HT1080 (cell line): ENCODE measurements around the gene STK24. TPM values are rescaled to one million over a fixed set of nuclear protein-coding genes. Genes with fewer than 3 reads are reported as not detected.

Experiments used
- DNase-seq: peaks from one replicate; pipeline ENCODE4 v3.0.0-alpha.2; 2015; ENCODE audit warnings: low read depth
- total RNA-seq: library from RNA; depleted of rRNA; stranded (reverse); fragments of >200 nt; shearing (Covaris generic); gene quantifications from 2 replicates; pipeline ENCODE4 v1.2.3, GENCODE V29; 2014

Gene STK24
- total RNA-seq, 1 experiment from 2014 or later, result 81.7 TPM

DNA sequence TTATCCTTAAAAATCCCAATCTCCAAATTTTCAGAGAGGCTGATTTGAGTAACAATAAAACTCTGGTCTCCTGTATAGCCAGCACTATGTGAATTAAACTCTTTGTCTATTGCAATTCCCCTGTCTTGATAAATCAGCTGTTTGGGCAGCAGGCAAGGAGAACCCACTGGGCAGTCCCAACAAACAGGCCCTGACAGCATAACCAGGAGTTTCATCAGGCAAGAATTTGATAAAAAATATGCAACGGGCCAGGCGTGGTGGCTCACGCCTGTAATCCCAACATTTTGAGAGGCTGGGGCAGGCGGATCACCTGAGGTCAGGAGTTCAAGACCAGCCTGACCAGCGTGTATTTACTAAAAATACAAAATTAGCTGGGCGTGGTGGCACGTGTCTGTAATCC lies 42.1 kb downstream of the STK24 start:
- no peak for DNase-seq

DNA sequence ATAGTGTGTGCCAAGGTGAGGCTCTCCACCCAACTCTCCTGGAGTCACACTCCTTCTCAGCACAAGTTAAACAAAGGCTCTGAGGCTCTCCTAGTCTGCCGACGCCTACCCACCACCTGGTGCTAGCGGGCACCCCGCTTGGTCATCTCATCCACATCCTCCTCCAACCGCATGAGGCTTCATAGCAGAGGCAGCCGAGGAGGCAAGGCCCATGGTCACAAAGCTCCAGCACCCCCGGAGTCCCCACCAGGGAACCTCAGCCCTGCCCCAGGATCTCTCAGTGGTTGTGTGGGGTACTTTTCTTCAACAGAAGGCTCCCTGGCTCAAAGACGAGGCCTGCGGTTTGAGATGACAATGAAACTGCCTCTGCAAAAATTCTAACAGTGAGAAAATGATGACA lies 43.0 kb downstream of the STK24 start:
- DNase-seq, result no peak

DNA sequence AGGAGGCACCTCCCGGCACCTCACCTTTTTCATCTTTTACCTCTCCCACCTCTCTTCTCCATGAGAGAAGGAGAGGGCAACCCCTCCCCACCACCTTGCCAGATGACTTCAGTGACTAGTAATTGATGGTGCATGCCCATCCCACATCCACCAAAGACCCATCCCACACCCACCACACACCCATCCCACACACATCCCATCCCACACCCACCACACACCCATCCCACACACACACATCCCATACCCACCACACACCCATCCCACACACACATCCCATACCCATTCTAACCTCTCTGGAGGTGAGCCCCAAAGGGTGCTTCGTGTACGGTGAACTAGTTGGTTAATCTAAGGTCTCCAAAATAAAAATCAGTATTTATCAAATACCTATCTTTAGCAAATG lies 44.7 kb downstream of the STK24 start:
- DNase-seq, result no peak

DNA sequence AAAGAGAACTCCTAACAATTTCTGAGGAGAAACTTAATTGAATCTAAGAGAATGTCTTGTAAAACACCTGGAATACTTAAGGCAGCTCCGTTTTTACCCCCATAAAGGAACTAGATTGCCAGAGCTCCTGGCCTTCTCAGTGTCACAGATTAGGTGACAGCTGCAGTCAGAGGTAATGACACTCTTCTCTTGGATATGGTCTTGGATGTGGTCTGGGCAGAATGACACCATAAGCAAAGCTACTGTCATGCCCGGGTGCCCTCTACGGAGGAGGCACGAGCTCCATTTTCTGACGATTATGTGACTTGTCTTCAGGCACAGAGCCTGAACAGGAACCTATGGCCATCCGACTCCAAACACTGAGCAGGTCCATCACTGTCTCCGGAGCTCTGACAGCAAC lies 46.7 kb downstream of the STK24 start:
- DNase-seq, result no peak

DNA sequence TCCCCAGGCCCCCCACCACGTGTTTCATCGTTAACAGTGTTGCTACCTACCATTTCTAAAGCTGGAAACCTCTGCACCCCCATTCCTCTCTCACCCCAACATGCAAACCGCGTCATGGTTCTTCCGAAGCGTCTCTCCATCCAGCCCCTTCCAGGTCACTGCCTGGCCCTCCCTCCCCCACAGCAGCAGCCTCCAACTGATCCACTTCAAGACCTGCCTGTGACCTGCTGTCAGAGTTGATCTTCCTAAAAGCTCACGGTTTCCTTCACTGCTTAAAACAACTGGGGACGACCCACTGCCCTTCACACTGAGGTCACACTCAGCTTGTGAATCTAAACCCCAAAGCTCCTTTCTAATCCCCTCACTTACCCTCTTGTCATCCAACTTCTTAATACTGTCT lies 47.7 kb downstream of the STK24 start:
- DNase-seq, result no peak

DNA sequence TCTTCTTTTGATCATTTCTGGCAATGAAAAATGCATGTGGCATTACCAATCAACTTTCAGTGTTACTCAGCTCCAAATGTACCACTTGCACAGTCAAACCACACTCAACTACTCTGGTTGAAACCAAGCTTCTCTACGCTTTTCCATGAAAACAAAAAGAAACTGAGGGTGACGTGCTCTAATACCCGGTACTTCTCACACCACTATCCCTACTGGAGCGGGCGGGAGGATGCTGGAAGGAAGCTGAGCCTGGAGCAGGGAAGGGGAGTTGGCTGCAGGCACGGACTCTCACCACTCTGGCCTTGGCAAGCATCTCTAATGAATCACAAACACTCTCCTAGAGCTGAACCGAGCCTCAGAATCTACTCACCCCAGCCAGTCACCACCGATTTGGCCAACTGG lies 48.2 kb downstream of the STK24 start:
- no peak for DNase-seq

DNA sequence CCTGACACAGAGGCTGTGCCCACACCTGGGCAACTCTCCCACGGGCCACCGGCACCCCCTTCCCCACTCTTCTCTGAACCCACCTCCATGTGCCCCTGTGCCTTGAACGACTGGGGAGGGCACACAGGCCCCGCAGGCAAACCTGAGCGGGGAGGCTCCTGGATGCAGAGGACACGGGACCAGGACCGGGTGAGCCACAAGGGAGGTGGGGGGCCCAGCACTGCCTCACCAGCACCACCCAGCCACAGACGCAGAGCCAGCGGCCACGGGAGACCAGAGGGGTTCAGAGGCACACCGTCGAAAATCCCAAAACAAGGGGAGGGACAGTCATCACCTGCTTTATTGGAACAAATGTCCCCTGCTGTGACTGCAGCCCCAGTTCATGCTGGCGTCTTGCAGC lies 49.4 kb downstream of the STK24 start:
- no peak for DNase-seq

DNA sequence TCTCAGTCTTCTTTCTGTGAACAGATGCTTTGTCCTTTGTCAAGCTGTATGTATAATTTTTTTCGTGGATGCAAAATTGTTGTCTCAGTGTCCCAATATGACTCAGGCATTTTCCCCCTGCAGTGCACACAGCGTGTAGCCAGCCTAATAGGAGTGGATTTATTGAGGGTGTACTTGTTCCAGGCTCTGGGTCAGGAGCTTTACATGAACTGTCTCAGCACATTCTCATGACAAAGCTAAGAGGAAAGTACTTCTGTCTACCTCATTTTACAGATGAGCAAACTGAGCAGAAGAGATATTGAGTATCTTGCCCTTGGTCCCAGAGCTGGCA lies 50.8 kb downstream of the STK24 start:
- DNase-seq, result no peak

DNA sequence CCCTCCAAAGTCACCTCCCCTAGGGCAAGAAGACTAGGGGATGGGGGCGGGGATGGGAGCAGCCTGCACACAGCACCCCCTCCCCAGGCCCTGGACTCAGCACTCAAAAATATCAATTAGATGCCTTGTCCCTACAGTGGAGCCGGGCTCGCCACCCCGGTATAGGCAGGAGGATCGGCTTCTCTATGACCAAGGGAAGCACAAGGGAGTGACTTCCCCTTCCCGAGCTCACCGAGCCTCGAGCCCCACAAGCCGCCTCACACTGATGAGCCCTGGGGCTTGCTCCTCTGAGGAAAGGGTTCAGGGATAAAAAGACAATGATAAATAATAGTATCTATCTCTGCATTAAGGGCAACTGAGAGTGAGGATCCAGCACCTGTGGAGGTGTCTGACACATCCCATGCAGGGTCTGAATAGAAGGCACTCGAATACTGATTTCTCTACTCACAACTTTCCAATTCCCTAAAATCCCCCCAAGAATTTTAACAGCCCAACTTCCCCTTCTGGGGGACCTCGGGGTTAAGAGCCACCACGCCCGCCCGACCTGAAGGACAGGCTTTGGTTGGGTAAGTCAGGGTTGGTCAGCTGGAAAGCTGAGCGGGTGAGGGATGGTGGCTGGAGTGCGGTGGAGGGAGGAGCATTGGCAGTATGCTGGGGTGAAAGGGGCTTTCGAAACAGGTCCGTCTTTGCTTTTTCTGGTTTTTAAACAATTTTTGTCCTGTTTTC lies 51.3 kb downstream of the STK24 start:
- no peak for DNase-seq

DNA sequence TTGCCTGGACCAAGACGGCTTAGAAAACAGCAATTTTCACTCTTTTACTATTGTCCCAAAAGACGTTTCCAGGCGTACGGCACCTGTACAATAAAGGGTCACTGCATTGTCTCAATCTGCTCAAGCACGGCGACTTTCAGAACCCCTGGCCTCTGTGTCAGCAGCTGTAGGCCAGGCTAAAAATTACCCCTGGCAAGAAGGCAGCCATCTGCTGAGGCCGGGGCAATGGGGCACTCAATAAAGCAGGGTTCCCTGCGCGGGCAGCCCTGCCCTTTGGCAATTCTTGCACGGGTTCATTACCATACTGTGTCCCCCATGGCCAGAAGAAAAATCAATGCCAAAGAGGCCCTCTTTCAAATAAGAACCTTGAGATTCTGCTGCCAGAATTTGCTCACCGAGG lies 52.1 kb downstream of the STK24 start:
- DNase-seq, result no peak

DNA sequence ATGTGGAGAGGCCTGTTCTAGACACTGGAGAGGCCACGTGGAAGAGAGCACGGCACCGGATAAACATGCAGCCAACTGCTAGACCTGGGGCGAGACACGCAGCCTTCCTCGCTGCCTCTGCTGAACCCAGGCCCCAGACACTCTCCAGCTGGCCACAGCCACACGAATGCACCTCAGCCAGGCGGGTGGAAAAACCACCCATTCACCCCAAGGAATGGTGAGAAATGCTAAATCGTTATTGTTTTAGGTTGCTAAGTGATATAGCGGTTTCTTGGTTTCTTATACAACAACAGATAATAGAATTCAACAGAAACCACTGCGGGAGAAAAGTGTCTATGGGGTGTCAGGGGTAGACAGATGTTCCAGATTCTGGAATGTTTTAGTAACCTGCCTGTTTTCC lies 52.5 kb downstream of the STK24 start:
- no peak for DNase-seq

DNA sequence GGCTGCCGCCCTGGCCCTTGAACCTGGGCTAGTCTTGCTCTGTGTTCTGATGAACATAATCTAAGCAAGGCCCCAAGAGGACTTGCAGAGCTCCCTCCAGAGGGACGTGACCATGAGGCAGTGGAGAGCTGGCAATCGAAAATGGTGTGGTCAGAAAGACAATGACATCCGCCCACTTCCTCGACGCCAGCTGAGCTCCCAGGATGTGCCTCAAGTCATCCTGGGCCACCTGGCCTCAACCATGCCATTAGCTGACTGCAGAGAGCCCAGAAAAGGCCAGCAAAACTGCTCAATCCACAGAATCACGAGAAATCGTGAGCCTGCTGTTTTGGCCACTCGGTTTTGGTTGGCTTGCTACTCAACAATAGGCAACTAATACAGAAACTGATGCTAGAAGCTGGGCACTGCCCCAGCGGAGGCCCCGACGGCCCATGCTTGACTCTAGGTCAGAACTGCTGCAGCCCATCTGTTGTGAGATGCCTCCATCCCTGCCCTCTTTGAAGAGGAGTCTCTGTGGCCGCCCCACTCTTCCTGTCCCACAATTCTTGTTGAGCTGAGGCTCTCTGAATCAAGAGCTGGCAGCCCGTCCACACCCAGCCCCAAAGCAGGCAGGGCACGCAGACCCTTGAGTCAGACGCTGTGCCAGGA lies 53.3 kb downstream of the STK24 start:
- no peak for DNase-seq

DNA sequence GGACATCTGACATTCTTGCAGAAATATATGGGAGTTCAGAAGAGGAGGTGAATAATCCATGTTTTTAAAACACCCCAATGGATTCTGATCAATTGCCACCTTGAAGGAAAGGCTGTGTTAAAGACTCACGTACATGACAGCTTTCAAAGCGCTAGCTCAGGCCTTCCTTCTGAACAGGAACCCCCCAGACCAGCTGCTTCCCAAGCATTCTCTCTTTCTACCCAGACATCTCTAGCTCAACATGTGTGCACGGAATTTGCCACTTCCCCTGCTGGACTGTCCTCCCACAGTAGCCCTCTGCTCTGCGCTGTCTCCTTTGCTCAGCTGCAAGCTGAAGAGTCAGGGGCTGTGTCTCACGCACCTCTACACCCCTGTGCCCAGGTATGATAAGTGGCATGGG lies 54.5 kb downstream of the STK24 start:
- no peak for DNase-seq

DNA sequence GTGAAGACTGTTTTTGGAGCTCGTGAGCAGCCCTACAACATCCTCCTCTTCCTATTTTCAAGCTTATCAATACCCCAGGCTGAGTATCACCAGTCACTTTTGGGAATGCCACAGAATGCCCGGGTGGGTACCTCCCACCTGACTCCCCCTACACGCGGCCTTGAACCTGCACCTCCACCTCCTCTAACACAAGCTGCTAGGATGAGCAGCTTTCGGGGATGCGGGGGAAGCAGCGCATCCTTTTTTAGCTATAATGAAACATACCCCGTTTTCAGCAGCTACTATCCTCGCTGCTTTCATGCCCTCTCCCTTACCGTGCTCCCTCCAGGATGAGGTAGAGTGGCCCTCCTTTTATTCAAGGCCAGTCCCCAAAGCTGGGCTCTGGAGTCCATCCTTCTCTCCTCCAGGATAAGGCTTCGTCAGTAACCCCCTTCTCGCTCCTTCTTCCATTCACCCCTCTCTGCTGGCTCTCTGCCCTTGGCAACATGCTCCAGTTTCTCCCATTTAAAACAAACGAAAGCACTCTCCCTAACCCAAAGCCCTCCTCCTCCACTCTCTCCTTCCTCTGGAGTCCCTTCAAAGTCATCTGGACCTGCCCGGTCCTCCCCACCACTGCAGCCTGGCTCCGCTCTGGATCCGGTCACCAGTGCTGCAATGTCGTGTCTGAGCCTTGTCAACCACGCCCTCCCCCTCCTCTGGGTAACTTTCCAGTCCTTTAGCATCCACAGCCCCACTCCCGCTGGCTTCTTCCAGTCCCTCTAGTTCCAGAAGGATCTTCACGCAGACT lies 55.3 kb downstream of the STK24 start:
- DNase-seq, result no peak

DNA sequence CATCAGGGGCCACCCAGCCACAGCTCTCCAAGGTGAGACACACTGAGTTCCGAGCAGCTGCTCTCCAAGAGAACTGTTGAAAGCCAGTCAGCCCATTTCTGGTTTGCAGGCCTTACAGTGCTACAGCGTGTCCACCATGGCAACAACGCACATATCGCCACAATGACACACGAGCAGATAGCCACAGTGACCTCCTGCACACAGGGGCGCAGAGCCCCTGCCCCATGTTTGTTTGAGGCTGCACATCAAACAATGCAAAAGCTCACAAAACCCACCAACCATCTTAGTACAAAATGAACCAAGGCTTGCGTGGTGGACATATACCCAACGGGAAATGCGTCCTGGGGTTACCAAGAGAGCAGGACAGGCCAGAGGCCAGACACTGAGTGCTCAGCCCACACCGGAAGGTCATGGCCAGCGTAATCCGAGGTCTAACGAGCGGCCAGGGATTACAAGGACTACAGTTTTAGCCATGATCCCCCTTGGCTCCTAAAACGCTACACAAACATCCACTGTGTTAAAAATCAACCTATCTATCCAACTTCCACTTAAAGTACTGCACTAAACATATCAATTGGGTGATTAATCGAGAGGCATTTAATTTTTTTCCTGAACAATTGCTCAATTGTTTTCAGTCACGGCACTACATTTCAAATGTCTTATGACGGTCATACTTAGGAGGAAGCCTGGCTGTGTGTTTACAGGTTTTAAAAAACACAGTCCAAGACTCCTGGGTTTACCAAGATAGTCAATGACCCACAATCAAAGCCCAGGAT lies 56.0 kb downstream of the STK24 start:
- DNase-seq, result no peak

DNA sequence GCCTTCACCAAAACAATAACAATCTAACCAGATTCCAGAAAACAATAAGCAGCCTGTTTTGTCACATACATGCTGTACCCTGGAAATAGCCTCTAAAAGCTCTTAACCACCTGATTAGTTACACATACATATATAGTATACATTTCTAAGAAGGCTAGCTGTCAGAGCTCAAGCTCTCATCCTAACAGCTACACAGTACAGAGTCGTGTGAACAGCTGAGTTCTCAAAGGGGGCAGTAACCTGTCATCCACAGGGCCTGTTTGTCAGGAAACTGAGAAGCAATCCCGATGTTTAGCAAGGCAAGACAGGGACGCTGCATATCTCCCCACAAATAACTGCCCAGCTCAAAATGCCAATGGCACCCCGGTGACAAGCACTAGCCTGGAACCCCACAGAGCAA lies 56.9 kb downstream of the STK24 start:
- no peak for DNase-seq

DNA sequence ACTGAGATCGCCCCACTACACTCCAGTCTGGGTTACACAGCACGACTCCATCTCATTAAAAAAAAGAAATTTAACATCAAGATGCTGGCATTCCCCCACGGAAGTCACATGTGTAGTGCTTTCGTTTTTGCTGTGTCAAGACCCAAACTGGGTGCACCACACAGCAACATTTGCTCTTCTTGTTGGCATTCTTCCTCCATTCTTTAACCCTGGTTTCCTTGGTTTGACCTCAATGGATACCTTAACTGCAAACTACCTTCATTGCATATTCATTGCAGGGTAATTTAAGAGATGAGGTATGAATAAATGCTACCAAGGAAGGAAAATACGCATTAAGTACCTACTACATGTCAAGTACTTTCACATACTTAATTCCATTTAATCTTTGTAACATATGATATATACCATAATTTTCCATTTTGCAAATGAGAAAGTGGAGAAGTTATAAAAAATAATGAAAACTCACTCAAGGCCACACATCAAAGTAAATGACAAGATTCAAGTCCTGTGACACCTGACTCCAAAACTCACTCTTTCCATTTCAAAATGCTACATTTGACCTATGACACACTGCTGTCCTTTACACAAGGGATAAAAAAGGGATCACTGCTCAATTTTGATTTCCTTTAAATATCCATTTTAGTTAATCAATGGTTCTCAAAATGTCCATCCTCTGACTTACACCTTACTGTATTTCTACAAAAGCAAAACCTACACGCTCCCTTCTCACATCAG lies 59.2 kb downstream of the STK24 start:
- DNase-seq, result no peak

DNA sequence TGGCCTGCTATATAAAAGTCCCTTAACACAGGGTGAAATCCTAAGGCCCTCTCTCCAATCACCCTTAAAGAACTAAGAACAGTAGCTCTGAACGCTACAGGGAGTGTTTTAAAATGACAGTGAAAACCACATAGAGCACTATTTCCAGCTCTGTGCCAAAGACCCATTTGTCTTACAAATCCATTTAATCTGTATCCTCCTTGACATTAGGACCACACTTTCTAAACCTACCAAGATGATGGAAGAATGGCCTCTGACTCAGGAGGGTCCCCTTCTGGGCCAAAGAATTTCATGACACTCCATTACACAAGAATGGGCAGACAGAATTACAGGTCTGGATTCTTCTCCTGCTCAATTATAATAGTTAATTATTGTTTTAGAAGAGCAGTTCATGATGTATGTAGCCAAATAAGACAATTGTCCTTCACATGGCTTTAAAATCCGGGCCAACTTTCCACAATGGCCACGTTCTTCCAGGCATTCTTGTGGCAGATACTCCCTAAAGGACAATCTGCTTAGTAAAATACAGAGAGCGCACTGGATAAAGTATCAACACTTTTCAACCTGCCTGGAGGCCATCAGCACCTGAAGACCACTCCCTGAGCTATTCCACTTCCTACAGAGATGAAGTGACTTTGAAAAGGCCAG lies 61.0 kb downstream of the STK24 start:
- DNase-seq, result no peak

DNA sequence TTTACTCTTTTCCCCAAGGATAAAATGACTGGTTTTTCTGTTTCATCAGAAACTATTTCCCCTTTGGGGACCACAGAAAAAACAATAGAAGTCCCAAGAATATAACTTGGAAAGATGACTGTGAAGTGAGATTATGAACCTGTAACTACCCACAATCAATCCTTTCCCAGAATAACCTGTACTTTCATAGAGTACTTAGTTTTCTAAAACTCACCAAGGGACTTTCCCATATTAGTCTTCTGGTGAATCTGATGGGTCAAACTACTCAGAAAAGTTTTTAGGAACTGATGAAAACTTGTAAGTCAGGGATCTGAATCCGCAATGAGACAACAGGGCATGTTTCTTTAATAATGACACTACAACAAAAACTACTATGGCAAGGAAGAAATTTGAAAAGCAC lies 62.6 kb downstream of the STK24 start:
- no peak for DNase-seq

DNA sequence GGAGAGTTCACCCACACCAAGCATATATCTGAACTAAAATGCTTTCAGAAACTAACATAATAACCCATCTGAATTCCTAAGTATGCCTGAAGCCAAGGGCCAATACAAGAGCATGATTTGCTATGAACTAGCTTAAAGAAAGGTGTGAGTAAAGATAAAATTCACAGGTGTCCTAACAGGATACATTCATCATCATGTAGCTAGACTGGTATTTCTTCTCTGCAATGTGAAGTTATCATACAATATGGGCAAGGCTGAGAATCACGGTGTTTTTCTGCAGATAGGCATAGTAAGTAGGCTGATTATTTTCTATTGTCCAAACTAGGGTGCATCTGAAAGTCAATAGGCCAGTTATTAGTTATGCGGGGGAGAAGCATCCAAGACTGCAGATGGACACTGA lies 63.1 kb downstream of the STK24 start:
- DNase-seq, result no peak
